Lung (tissue), 12 donors: ENCODE measurements around the gene MAGEL2. TPM values are rescaled to one million over a fixed set of nuclear protein-coding genes. Genes with fewer than 3 reads are reported as not detected.

Experiments
- ATAC-seq: fragments of 200-7000 bp; cut with Tn5 transposase; one replicate; pipeline ENCODE4 v1.9.1; 2020; ENCODE audit warnings: moderate number of reproducible peaks; ENCODE audit not compliant: insufficient read depth, low FRiP score
- DNase-seq, 3 donors: peaks; one replicate each; pipeline ENCODE4 v3.0.0-alpha.2; 2013 to 2017
- H3K27ac ChIP-seq, 2 donors: one replicate each; pipeline ENCODE4 v1.5.1; 2013; ENCODE audit warnings: mild to moderate bottlenecking in 2 of 2, moderate library complexity in 2 of 2, control low read depth in 1 of 2, inconsistent platforms in 1 of 2, low read depth in 1 of 2, low read length in 1 of 2
- H3K27me3 ChIP-seq, 3 donors: one replicate each; pipeline ENCODE4 v1.5.1; 2013; ENCODE audit warnings: low read length in 2 of 3; ENCODE audit not compliant: control insufficient read depth in 3 of 3, insufficient read depth in 3 of 3
- H3K36me3 ChIP-seq, 4 donors: one replicate each; pipeline ENCODE4 v1.5.1; 2013; ENCODE audit warnings: low read length in 4 of 4, mild to moderate bottlenecking in 1 of 4, moderate library complexity in 1 of 4; ENCODE audit not compliant: control insufficient read depth in 4 of 4, insufficient read depth in 4 of 4
- H3K4me1 ChIP-seq, 5 donors: one replicate each; pipeline ENCODE4 v1.5.1; 2013; ENCODE audit warnings: low read length in 5 of 5, mild to moderate bottlenecking in 2 of 5, moderate library complexity in 1 of 5; ENCODE audit not compliant: control insufficient read depth in 5 of 5, insufficient read depth in 5 of 5
- H3K4me3 ChIP-seq: one replicate; pipeline ENCODE4 v1.5.1; 2013; ENCODE audit warnings: mild to moderate bottlenecking, control low read depth, moderate library complexity
- H3K9ac ChIP-seq, 2 donors: one replicate each; pipeline ENCODE4 v1.5.1; 2013; ENCODE audit warnings: low read length in 2 of 2, control low read depth in 1 of 2; ENCODE audit not compliant: insufficient read depth in 1 of 2
- H3K9me3 ChIP-seq, 4 donors: one replicate each; pipeline ENCODE4 v1.5.1; 2013; ENCODE audit warnings: low read length in 3 of 4, mild to moderate bottlenecking in 1 of 4, moderate library complexity in 1 of 4; ENCODE audit not compliant: control insufficient read depth in 4 of 4, insufficient read depth in 3 of 4
- CTCF ChIP-seq: IDR thresholded peaks from 2 replicates; pipeline ENCODE4 v1.5.1; 2012; ENCODE audit warnings: mild to moderate bottlenecking; ENCODE audit errors: control extremely low read depth, extremely low read depth
- WGBS, 2 donors: extraction: QIAGEN DNeasy Blood & Tissue Kit; methylation state at CpG; one replicate each; pipeline ENCODE4 v1.1.7; 2013; 5-methylcytosine and 5-hydroxymethylcytosine counted together
- polyA plus RNA-seq, 2 donors: library from polyadenylated mRNA; stranded (reverse); fragments of 200-250 nt; gene quantifications; one replicate each; pipeline ENCODE4 v1.2.1, GENCODE V29; 2013
- total RNA-seq, 2 donors: library from RNA; depleted of rRNA in 1 of 2; stranded (reverse); fragments of >200 nt in 1 of 2; gene quantifications; one replicate each; pipeline ENCODE4 v1.2.1, GENCODE V29; 2014 to 2021
- donor health status: control.
- donor health status: control.
- donor health status: Bipolar disorder and iron deficiency.
- donor health status: healthy.
- donor health status: DM: yes; HTN: yes; CAD: no.

Gene MAGEL2
- total and polyA plus RNA-seq, 4 donors = 0.02 to 2.8 (median 0.12) TPM

GRCh38 chr15:23690450-23690852 is 42.8 kb upstream of the MAGEL2 start:
- Histone ChIP-seq H3K27ac (peak overlapping the region in 1 of 2 donors; percentile 47), H3K4me1 (peaks cover 2 to 18% (median 6%) of the 10 kb centered on the region in 5 donors), H3K27me3 (no peaks in the 10 kb centered on the region), H3K9ac (no peak overlapping the region), H3K4me3 (no peak overlapping the region), H3K9me3 (peaks cover 0 to 7% (median 3%) of the 10 kb centered on the region in 4 donors), H3K36me3 (no peaks in the 10 kb centered on the region)
- ATAC-seq (peak; percentile 27), DNase-seq (peak; percentile 92 to 95 (median 94))
- TF ChIP-seq CTCF = no peak
- 56 to 60% methylated on average over 5 of the region's 5 CpGs for WGBS, 2 donors

GRCh38 chr15:23690015-23690414 is 42.3 kb upstream of the MAGEL2 start:
- Histone ChIP-seq H3K4me3 (no peak overlapping the region), H3K4me1 (peaks cover 2 to 18% (median 6%) of the 10 kb centered on the region in 5 donors), H3K36me3 (no peaks in the 10 kb centered on the region), H3K9me3 (peaks cover 0 to 7% (median 3%) of the 10 kb centered on the region in 4 donors), H3K9ac (peak overlapping the region in 1 of 2 donors; percentile 38), H3K27me3 (no peaks in the 10 kb centered on the region), H3K27ac (no peak overlapping the region)
- ATAC-seq (no peak), DNase-seq (no peak)
- 67 to 77% methylated on average over 4 of the region's 4 CpGs for WGBS, 2 donors
- TF ChIP-seq CTCF = no peak

- H3K36me3 ChIP-seq = no peaks in the 10 kb centered on the region
- H3K4me3 ChIP-seq = peak within 1 kb of the TSS; percentile 24
- peak within 1 kb of the TSS; percentile 37 to 40 for H3K9ac ChIP-seq
- WGBS, 2 donors = 35 to 37% methylated on average over 37 to 38 of the region's 38 CpGs
- TF ChIP-seq CTCF = no peak
- peaks cover 2 to 18% (median 6%) of the 10 kb centered on the region in 5 donors for H3K4me1 ChIP-seq
- ATAC-seq = peak; percentile 81
- peak within 1 kb of the TSS in 1 of 2 donors; percentile 56 for H3K27ac ChIP-seq
- peaks cover 0 to 6% (median 2%) of the 10 kb centered on the region in 4 donors for H3K9me3 ChIP-seq
- peak; percentile 70 to 81 (median 73) for DNase-seq
- no peaks in the 10 kb centered on the region for H3K27me3 ChIP-seq
Measured at GRCh38 chr15:23687143-23687470, 39.4 kb upstream of the MAGEL2 start, which contains the start of gene NDN. TSS of gene NDN (minus strand) at chr15:23687305. CDS start at chr15:23687217, 88 bp downstream.
